GM19193 (cell line): ENCODE results near the gene OR2T5.
"Not testable (repeated sequence)": the region's sequence is repeated elsewhere in the genome, so short reads cannot be mapped to it uniquely, and the experiment has no call there.

Source experiments
- POLR2A ChIP-seq: IDR thresholded peaks from 4 replicates; pipeline ENCODE4 v1.6.1; 2011; ENCODE audit not compliant: insufficient read depth, insufficient read length; ENCODE audit errors: extremely low read depth

OR2T5 gene

GRCh38 chr1:248488289-248488688, at the start of gene OR2T5:
TSS of gene OR2T5 (plus strand) at chr1:248488589. CDS start at chr1:248488589, 0 bp downstream.
- TF ChIP-seq POLR2A, result not testable (repeated sequence)

- TF ChIP-seq POLR2A, result not testable (repeated sequence)
These were observed 43.0 kb upstream of the OR2T5 start, which contains the start of gene OR2T2 for GRCh38 chr1:248445399-248445798. TSS of gene OR2T2 (plus strand) at chr1:248445637. CDS start at chr1:248452798, 7,161 bp downstream.

GRCh38 chr1:248471154-248471553, 17.2 kb upstream of the OR2T5 start:
- TF ChIP-seq POLR2A, result no peak

- not testable (repeated sequence) for TF ChIP-seq POLR2A
These were observed 15.3 kb upstream of the OR2T5 start, which contains the start of gene OR2T3 for GRCh38 chr1:248473051-248473450. TSS of gene OR2T3 (plus strand) at chr1:248473351. CDS start at chr1:248473351, 0 bp downstream.

GRCh38 chr1:248507773-248508172, 19.4 kb downstream of the OR2T5 start, which contains the start of gene OR2G6:
TSS of gene OR2G6 (plus strand) at chr1:248508073. CDS start at chr1:248521647, 13,574 bp downstream.
- TF ChIP-seq POLR2A, result not testable (repeated sequence)

- no peak for TF ChIP-seq POLR2A
These were observed 33.5 kb downstream of the OR2T5 start for GRCh38 chr1:248521856-248522255.
